Peyer's patch (tissue), 4 donors: ENCODE results near the gene TCF19.

Source experiments
- CTCF ChIP-seq, 6 experiments: fragments of 450-650 bp in 4 of 6; fragments of 200-600 bp in 2 of 6; sonication (generic) in 1 of 6; IDR thresholded peaks; one replicate each; pipeline ENCODE4 v1.5.1; 2017 to 2019; ENCODE audit warnings: antibody characterized with exemption in 6 of 6, mild to moderate bottlenecking in 3 of 6, moderate library complexity in 1 of 6
- POLR2A ChIP-seq, 2 donors: fragments of 450-650 bp; IDR thresholded peaks; one replicate each; pipeline ENCODE4 v1.5.1; 2017; ENCODE audit warnings: antibody characterized with exemption in 2 of 2, mild to moderate bottlenecking in 2 of 2, moderate library complexity in 2 of 2

GRCh38 chr6:31175971-31176370 is 17.6 kb downstream of the TCF19 start:
- no peak for TF ChIP-seq CTCF (IDR thresholded peaks at IDR 0.05)
- no peak for TF ChIP-seq POLR2A (IDR thresholded peaks at IDR 0.05)
